Mesenchymal stem cell (in vitro differentiated cells and primary cell): ENCODE data around the gene USP8.

Source experiments
- DNase-seq: peaks from one replicate; pipeline ENCODE4 v3.0.0-alpha.2; 2013
- H2AFZ ChIP-seq: one replicate; pipeline ENCODE4 v1.6.1; 2013; ENCODE audit warnings: low read depth, mild to moderate bottlenecking, control low read depth, inconsistent platforms, low read length, moderate library complexity
- H2AK5ac ChIP-seq: 2 replicates; pipeline ENCODE4 v1.6.1; 2013; ENCODE audit warnings: low read length, moderate library complexity, mild to moderate bottlenecking, inconsistent platforms; ENCODE audit not compliant: severe bottlenecking
- H2BK120ac ChIP-seq: one replicate; pipeline ENCODE4 v1.6.1; 2013; ENCODE audit warnings: low read depth, mild to moderate bottlenecking, inconsistent platforms, low read length, moderate library complexity
- H2BK12ac ChIP-seq, 2 experiments: one replicate each; pipeline ENCODE4 v1.6.1; 2013; ENCODE audit warnings: inconsistent platforms in 2 of 2, low read length in 2 of 2, mild to moderate bottlenecking in 2 of 2, moderate library complexity in 2 of 2, control low read depth in 1 of 2
- H2BK15ac ChIP-seq: one replicate; pipeline ENCODE4 v1.6.1; 2013; ENCODE audit warnings: mild to moderate bottlenecking, low read depth, inconsistent platforms; ENCODE audit not compliant: poor library complexity, severe bottlenecking
- H2BK5ac ChIP-seq: 2 replicates; pipeline ENCODE4 v1.6.1; 2013; ENCODE audit warnings: low read depth, mild to moderate bottlenecking, low read length, control low read depth, inconsistent platforms; ENCODE audit not compliant: poor library complexity, severe bottlenecking
- H3K14ac ChIP-seq, 2 experiments: one replicate each; pipeline ENCODE4 v1.6.1; 2013; ENCODE audit warnings: inconsistent platforms in 2 of 2, low read length in 2 of 2, control low read depth in 1 of 2, mild to moderate bottlenecking in 1 of 2, moderate library complexity in 1 of 2
- H3K18ac ChIP-seq, 2 experiments: one replicate each; pipeline ENCODE4 v1.6.1; 2013; ENCODE audit warnings: inconsistent platforms in 2 of 2, low read length in 2 of 2, control low read depth in 1 of 2, low read depth in 1 of 2, mild to moderate bottlenecking in 1 of 2
- H3K23ac ChIP-seq, 2 experiments: one replicate each; pipeline ENCODE4 v1.6.1; 2013; ENCODE audit warnings: inconsistent platforms in 2 of 2, low read length in 2 of 2, mild to moderate bottlenecking in 2 of 2, moderate library complexity in 2 of 2, control low read depth in 1 of 2
- H3K27ac ChIP-seq: 2 replicates; pipeline ENCODE4 v1.5.1; 2013; ENCODE audit warnings: mild to moderate bottlenecking, moderate library complexity, low read length, control low read depth, inconsistent platforms; ENCODE audit not compliant: poor library complexity, severe bottlenecking
- H3K27me3 ChIP-seq, 2 experiments: 2 replicates each; pipeline versions ENCODE4 v1.6.1 to v1.7.0; 2013; ENCODE audit warnings: low read length in 2 of 2, mild to moderate bottlenecking in 2 of 2, moderate library complexity in 2 of 2, control low read depth in 1 of 2, inconsistent platforms in 1 of 2; ENCODE audit not compliant: control insufficient read depth in 1 of 2, insufficient read depth in 1 of 2
- H3K36me3 ChIP-seq, 2 experiments: 2 replicates each; pipeline versions ENCODE4 v1.6.1 to v1.7.0; 2013; ENCODE audit warnings: low read length in 2 of 2, control low read depth in 1 of 2, inconsistent platforms in 1 of 2, low read depth in 1 of 2, mild to moderate bottlenecking in 1 of 2; ENCODE audit not compliant: insufficient read depth in 2 of 2, control insufficient read depth in 1 of 2
- H3K4ac ChIP-seq, 2 experiments: one replicate each; pipeline ENCODE4 v1.6.1; 2013; ENCODE audit warnings: inconsistent platforms in 2 of 2, low read length in 2 of 2, mild to moderate bottlenecking in 2 of 2, moderate library complexity in 2 of 2, control low read depth in 1 of 2, low read depth in 1 of 2
- H3K4me1 ChIP-seq: 2 replicates; pipeline ENCODE4 v1.6.1; 2013; ENCODE audit warnings: low read depth, low read length, control low read depth; ENCODE audit not compliant: control insufficient read depth, insufficient read depth
- H3K4me2 ChIP-seq: 2 replicates; pipeline ENCODE4 v1.6.1; 2013; ENCODE audit warnings: low read length, mild to moderate bottlenecking, inconsistent platforms; ENCODE audit not compliant: poor library complexity, severe bottlenecking
- H3K4me3 ChIP-seq, 2 experiments: 2 replicates each; pipeline versions ENCODE4 v1.5.1 to v1.7.0; 2013; ENCODE audit warnings: low read length in 2 of 2, mild to moderate bottlenecking in 2 of 2, control low read depth in 1 of 2, low read depth in 1 of 2; ENCODE audit not compliant: insufficient read depth in 1 of 2
- H3K79me1 ChIP-seq: replicated peaks from 2 replicates; pipeline ENCODE4 v1.6.1; 2013; ENCODE audit warnings: mild to moderate bottlenecking, control low read depth, low read length, inconsistent platforms; ENCODE audit not compliant: poor library complexity, severe bottlenecking
- H3K9ac ChIP-seq: 2 replicates; pipeline ENCODE4 v1.7.0; 2013; ENCODE audit warnings: mild to moderate bottlenecking, low read length, moderate library complexity
- H3K9me3 ChIP-seq: 2 replicates; pipeline ENCODE4 v1.7.0; 2013; ENCODE audit warnings: mild to moderate bottlenecking, low read length; ENCODE audit not compliant: control insufficient read depth
- H4K8ac ChIP-seq: one replicate; pipeline ENCODE4 v1.6.1; 2013; ENCODE audit warnings: inconsistent platforms, mild to moderate bottlenecking, low read length, moderate library complexity
- H4K91ac ChIP-seq: one replicate; pipeline ENCODE4 v1.6.1; 2013; ENCODE audit warnings: mild to moderate bottlenecking, low read length, inconsistent platforms
- whole genome bisulfite sequencing: methylation state at CpG from one replicate; pipeline ENCODE4 v1.1.7; 2013; ENCODE audit warnings: mixed read lengths; 5-methylcytosine and 5-hydroxymethylcytosine counted together

USP8 gene

DNA sequence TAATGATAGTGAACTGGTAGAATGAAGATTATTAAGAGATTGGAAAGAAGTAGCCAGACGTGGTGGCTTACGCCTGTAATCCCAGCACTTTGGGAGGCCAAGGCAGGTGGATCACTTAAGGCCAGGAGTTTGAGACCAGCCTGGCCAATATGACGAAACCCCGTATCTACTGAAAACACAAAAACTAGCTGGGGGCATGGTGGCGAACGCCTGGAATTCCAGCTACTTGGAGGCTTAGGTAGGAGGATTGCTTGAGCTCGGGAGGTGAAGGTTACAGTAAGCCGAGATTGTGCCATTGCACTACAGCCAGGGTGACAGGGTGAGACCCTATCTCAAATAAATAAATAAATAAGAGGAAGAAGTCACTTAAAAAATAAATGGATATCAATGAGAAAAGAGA is 14.0 kb downstream of the USP8 start:
- no peak overlapping the region for H2AK5ac ChIP-seq
- DNase-seq: no peak
- H3K4me1 ChIP-seq: no peaks in the 10 kb centered on the region
- no peak overlapping the region for H2AFZ ChIP-seq
- WGBS: 97% methylated on average over 6 of the region's 8 CpGs
- H2BK5ac ChIP-seq: no peak overlapping the region
- no peak overlapping the region for H3K23ac ChIP-seq
- H3K9ac ChIP-seq: no peak overlapping the region
- no peak overlapping the region for H4K8ac ChIP-seq
- no peak overlapping the region for H3K27ac ChIP-seq
- no peak overlapping the region for H4K91ac ChIP-seq
- no peaks in the 10 kb centered on the region for H3K9me3 ChIP-seq
- H3K27me3 ChIP-seq: no peaks in the 10 kb centered on the region
- H3K4ac ChIP-seq: no peak overlapping the region
- no peak overlapping the region for H3K18ac ChIP-seq
- H2BK15ac ChIP-seq: no peak overlapping the region
- H3K4me2 ChIP-seq: no peak overlapping the region
- no peak overlapping the region for H3K4me3 ChIP-seq
- H2BK120ac ChIP-seq: no peak overlapping the region
- H3K14ac ChIP-seq: no peak overlapping the region
- peaks cover 19 to 41% of the 10 kb centered on the region in 2 experiments for H3K36me3 ChIP-seq
- no peak overlapping the region for H2BK12ac ChIP-seq
- peaks cover 9% of the 10 kb centered on the region for H3K79me1 ChIP-seq

DNA sequence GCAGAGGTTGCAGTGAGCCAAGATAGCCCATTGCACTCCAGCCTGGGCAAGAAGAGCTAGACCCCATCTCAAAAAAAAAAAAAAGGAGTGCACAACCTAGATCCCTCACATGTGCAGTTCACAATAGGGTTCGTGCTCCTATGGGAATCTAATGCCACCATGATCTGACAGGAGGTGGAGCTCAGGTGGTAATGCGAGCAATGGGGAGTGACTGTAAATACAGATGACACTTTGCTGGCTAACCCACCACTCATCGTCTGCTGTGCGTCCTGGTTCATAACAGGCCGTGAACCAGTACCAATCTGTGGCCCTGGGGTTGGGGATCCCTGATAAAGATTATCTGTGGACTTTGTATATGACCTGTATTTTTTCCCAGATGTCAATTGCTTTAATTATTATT is 16.7 kb downstream of the USP8 start:
- no peak overlapping the region for H2AK5ac ChIP-seq
- H4K91ac ChIP-seq: no peak overlapping the region
- no peak overlapping the region for H2BK15ac ChIP-seq
- no peak overlapping the region for H3K18ac ChIP-seq
- no peak overlapping the region for H2BK5ac ChIP-seq
- no peak overlapping the region for H3K4me3 ChIP-seq
- H3K4me2 ChIP-seq: no peak overlapping the region
- H3K9me3 ChIP-seq: no peaks in the 10 kb centered on the region
- H2BK120ac ChIP-seq: no peak overlapping the region
- 100% methylated on average over 5 of the region's 5 CpGs for WGBS
- DNase-seq: no peak
- no peaks in the 10 kb centered on the region for H3K4me1 ChIP-seq
- no peak overlapping the region for H3K14ac ChIP-seq
- H3K27ac ChIP-seq: no peak overlapping the region
- H3K4ac ChIP-seq: no peak overlapping the region
- H3K36me3 ChIP-seq: peaks cover 23 to 55% of the 10 kb centered on the region in 2 experiments
- H3K23ac ChIP-seq: no peak overlapping the region
- H3K9ac ChIP-seq: no peak overlapping the region
- peaks cover 12% of the 10 kb centered on the region for H3K79me1 ChIP-seq
- no peak overlapping the region for H2BK12ac ChIP-seq
- no peak overlapping the region for H4K8ac ChIP-seq
- H3K27me3 ChIP-seq: no peaks in the 10 kb centered on the region
- no peak overlapping the region for H2AFZ ChIP-seq

DNA sequence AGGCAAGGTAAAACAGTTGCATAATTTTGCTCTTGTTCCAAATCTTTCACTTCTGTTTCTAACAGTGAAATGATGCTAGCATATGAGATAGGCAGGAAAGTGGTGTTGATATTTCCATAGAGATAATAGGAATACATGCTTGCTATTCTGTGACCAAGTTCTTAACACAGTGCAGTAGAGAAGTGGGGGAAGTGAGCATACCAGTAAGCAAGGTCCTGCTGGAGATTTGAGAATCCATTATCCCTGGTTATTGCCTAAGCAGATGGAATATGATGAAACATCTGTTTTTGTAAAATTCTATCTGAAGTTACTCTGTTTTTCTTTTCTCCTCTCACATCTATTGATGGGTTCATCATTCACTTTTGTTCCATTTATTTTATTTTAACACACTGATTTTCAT is 28.7 kb downstream of the USP8 start:
- no peak overlapping the region for H3K4me3 ChIP-seq
- H2BK12ac ChIP-seq: no peak overlapping the region
- DNase-seq: peak; percentile 66
- H2AK5ac ChIP-seq: no peak overlapping the region
- H3K36me3 ChIP-seq: peaks cover 15 to 57% of the 10 kb centered on the region in 2 experiments
- H3K27ac ChIP-seq: no peak overlapping the region
- H3K79me1 ChIP-seq: peaks cover 15% of the 10 kb centered on the region
- H3K4me1 ChIP-seq: no peaks in the 10 kb centered on the region
- H2BK15ac ChIP-seq: no peak overlapping the region
- H4K91ac ChIP-seq: no peak overlapping the region
- no peaks in the 10 kb centered on the region for H3K9me3 ChIP-seq
- no peak overlapping the region for H4K8ac ChIP-seq
- H2AFZ ChIP-seq: no peak overlapping the region
- H3K4ac ChIP-seq: no peak overlapping the region
- H3K23ac ChIP-seq: no peak overlapping the region
- no peak overlapping the region for H3K14ac ChIP-seq
- H3K4me2 ChIP-seq: no peak overlapping the region
- H2BK5ac ChIP-seq: no peak overlapping the region
- no peak overlapping the region for H3K9ac ChIP-seq
- H3K18ac ChIP-seq: no peak overlapping the region
- no peak overlapping the region for H2BK120ac ChIP-seq
- no peaks in the 10 kb centered on the region for H3K27me3 ChIP-seq

DNA sequence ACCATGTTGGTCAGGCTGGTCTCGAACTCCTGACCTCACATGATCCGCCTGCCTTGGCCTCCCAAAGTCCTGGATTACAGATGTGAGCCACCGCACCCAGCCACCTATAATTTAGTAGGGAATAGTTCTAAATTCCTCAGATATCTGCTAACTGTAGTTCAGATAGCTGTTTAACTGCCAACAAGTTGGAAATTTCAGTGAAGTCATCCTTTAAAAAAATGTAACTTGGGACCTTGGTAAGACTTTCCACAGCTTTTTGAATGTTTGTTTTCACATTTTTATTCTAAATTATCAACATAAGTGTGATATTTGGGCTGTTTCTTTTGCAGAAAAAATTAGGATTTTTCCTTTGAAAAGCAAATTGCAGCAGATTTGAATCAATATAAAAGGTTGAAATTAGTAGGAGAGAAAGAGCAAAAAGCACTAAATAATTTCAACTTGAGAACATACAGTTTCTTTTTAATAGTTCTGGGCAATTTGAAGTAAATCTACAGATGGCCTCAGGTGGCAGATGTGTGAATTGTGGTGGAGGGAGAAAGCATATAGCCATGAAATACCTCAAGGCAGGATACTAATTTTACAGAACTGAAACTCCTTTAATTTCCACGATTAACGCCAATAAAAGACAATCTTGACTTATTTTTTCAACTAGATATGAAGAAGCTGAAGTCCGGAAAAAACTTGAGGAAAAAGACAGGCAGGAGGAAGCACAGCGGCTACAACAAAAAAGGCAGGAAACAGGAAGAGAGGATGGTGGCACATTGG is 34.3 kb downstream of the USP8 start:
- 91% methylated on average over 3 of the region's 7 CpGs for WGBS
- H3K27me3 ChIP-seq: no peaks in the 10 kb centered on the region

More for the DNA sequence above, 34.3 kb downstream of the USP8 start:
- H3K4me2 ChIP-seq: no peak overlapping the region
- no peak overlapping the region for H2AFZ ChIP-seq
- H3K23ac ChIP-seq: no peak overlapping the region
- no peak overlapping the region for H2BK12ac ChIP-seq
- no peak overlapping the region for H3K4me3 ChIP-seq
- no peak for DNase-seq
- H3K4ac ChIP-seq: no peak overlapping the region
- peaks cover 21 to 64% of the 10 kb centered on the region in 2 experiments for H3K36me3 ChIP-seq
- no peak overlapping the region for H2BK120ac ChIP-seq
- no peaks in the 10 kb centered on the region for H3K9me3 ChIP-seq
- H3K18ac ChIP-seq: no peak overlapping the region
- no peak overlapping the region for H4K8ac ChIP-seq
- H3K14ac ChIP-seq: no peak overlapping the region
- no peak overlapping the region for H2BK5ac ChIP-seq
- H3K4me1 ChIP-seq: no peaks in the 10 kb centered on the region
- no peak overlapping the region for H3K9ac ChIP-seq
- no peak overlapping the region for H4K91ac ChIP-seq
- H2AK5ac ChIP-seq: no peak overlapping the region
- no peak overlapping the region for H3K27ac ChIP-seq
- no peak overlapping the region for H2BK15ac ChIP-seq
- peaks cover 16% of the 10 kb centered on the region for H3K79me1 ChIP-seq
